ENCODE results near the gene HNRNPF. TPM values are rescaled to one million over a fixed set of nuclear protein-coding genes. Genes with fewer than 3 reads are reported as not detected.
A peak's percentile ranks its signal among the peaks of the same experiment; 100 is the strongest.

The HNRNPF gene
- total and polyA plus RNA-seq, 2 of the 8 experiments (the other 6 are each of a cell fraction or from before 2014, with no cell fraction given) = 209 to 389 TPM

DNA sequence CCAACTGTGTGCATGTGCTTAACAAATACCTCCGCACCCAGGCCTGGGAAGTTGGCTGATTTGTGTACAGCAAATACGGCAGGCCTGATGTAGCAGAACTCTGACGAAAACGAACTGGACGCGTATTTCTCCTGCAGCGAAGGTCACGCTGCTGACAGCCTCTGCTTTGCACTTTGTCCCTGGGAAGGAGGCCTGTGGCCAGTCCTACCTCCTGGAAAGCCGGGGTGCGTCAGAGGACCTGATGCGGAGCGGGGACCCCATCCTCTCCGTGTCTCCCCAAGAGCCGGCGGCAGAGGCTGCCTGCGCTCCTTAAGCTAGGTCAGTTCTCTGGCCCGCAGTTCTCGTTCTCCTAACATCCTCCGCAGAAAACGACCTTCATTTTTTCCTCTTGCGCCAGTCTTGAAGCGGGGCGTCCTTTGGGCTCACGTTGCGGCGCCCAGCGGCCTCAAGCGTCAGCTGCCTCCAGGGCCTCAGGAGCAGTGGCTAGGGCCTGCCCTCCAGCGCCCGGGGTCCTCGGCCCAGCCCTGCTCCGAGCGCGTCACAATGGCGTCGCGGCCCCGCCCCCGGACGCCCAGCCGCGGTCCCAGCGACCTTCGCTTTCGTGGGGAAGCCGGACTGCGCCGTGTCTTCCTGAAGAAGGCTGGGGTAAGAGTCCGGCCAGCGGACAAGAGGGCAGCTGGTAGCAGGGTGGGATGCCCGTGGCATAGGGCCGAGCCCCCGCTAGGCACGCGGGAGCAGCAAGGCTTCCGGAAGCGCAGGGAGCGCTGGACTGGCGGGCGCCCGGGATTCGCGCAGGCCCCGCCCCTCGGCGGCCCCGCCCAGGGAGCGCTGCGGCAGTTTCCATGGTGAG lies 27.5 kb upstream of the HNRNPF start, which contains the start of gene ZNF487 (continued):
- peak; percentile 17 to 42; a peak in 1 of 4 replicates for TF ChIP-seq RAD21 (IDR thresholded peaks at IDR 0.05 in 1 of 2, conservative IDR thresholded peaks at IDR 0.05 in 1 of 2; ENCODE audit: low read depth in 2 of 2, low read length in 2 of 2)
- TF ChIP-seq YY1 (IDR thresholded peaks at IDR 0.05; ENCODE audit: low read depth, low read length) = peak; percentile 84
- peak in 2 of 3 experiments; percentile 11 to 22; a peak in 2 of 4 replicates for TF ChIP-seq CTCF (IDR thresholded peaks at IDR 0.05; ENCODE audit: control extremely low read depth in 1 of 3, insufficient read depth in 1 of 3, low read depth in 1 of 3, low read length in 3 of 3)
- no peak for TF ChIP-seq JUND (IDR thresholded peaks at IDR 0.05; ENCODE audit: low read length)
- no peak for TF ChIP-seq CTBP2 (IDR thresholded peaks at IDR 0.05; ENCODE audit: borderline replicate concordance, insufficient read depth, insufficient read length, low read length)
- no peak for TF ChIP-seq RFX5 (IDR thresholded peaks at IDR 0.05; ENCODE audit: borderline replicate concordance, low read depth, low read length)

Measured in H1 (cell line).